ENCODE results near the gene ARID1B. TPM values are rescaled to one million over a fixed set of nuclear protein-coding genes. Genes with fewer than 3 reads are reported as not detected.

ARID1B gene
- total and polyA plus RNA-seq, 2 of the 13 experiments (the other 11 are each of a cell fraction or from before 2014, with no cell fraction given) = 20.1 to 32.6 TPM

GRCh38 chr6:156776840-156777576 is at the start of gene ARID1B (continued):
- TF ChIP-seq LRRFIP1 (CRISPR knock-in tag; conservative IDR thresholded peaks at IDR 0.05) (no peak), SUZ12 (IDR thresholded peaks at IDR 0.05; ENCODE audit: low read depth, low read length) (no peak), TARDBP (CRISPR knock-in tag; IDR thresholded peaks at IDR 0.05) (no peak), DRAP1 (CRISPR knock-in tag; IDR thresholded peaks at IDR 0.05) (peak; percentile 11; the same call in 1 of the 2 replicates), RFX3 (CRISPR knock-in tag; IDR thresholded peaks at IDR 0.05) (no peak), HMG20A (CRISPR knock-in tag; IDR thresholded peaks at IDR 0.05; ENCODE audit: borderline replicate concordance) (peak; percentile 20; the same call in 1 of the 2 replicates), HOMEZ (CRISPR knock-in tag; IDR thresholded peaks at IDR 0.05; ENCODE audit: low read depth) (no peak), ZNF468 (CRISPR knock-in tag; IDR thresholded peaks at IDR 0.05) (no peak), ZFP90 (CRISPR knock-in tag; IDR thresholded peaks at IDR 0.05; ENCODE audit: borderline replicate concordance) (no peak), JUND (CRISPR knock-in tag; IDR thresholded peaks at IDR 0.05) (no peak), HMGA1 (CRISPR knock-in tag; conservative IDR thresholded peaks at IDR 0.05) (no peak), ZNF557 (CRISPR knock-in tag; IDR thresholded peaks at IDR 0.05) (no peak), ZMYM4 (CRISPR knock-in tag; IDR thresholded peaks at IDR 0.05) (peak; percentile 37; the same call in 1 of the 2 replicates), ZKSCAN5 (CRISPR knock-in tag; IDR thresholded peaks at IDR 0.05) (no peak), ZNF3 (CRISPR knock-in tag; IDR thresholded peaks at IDR 0.05) (no peak; the same call in none of the 2 replicates), HNRNPUL1 (IDR thresholded peaks at IDR 0.05; ENCODE audit: low read depth, low read length) (no peak), MYC (CRISPR knock-in tag; IDR thresholded peaks at IDR 0.05; ENCODE audit: borderline replicate concordance) (peak; percentile 92), ATF4 (CRISPR knock-in tag; IDR thresholded peaks at IDR 0.05) (0 out of 4 replicates have a peak, but pooled peaks of 1 of the 2 experiments have one; percentile 27), ZNF891 (CRISPR knock-in tag; IDR thresholded peaks at IDR 0.05) (peak; percentile 77), RBFOX2 (IDR thresholded peaks at IDR 0.05; ENCODE audit: low read depth, low read length) (peak; percentile 89; the same call in 1 of the 2 replicates), PRDM4 (CRISPR knock-in tag; IDR thresholded peaks at IDR 0.05; ENCODE audit: borderline replicate concordance) (no peak), TAF15 (IDR thresholded peaks at IDR 0.05; ENCODE audit: low read depth, low read length, poor library complexity, severe bottlenecking) (no peak)
